ENCODE measurements around the gene SS18L1.

The SS18L1 gene

GRCh38 chr20:62212299-62212698 is 68.7 kb downstream of the SS18L1 start:
- DNase-seq (ENCODE audit: low spot score): no peak

GRCh38 chr20:62214067-62214466 is 70.5 kb downstream of the SS18L1 start:
- DNase-seq (ENCODE audit: low spot score): no peak

- no peak for DNase-seq (ENCODE audit: low spot score)
Measured at GRCh38 chr20:62215020-62215990, 71.7 kb downstream of the SS18L1 start.

- DNase-seq (ENCODE audit: low spot score): no peak
Measured at GRCh38 chr20:62215991-62216635, 72.5 kb downstream of the SS18L1 start.

GRCh38 chr20:62216636-62217566 is 73.3 kb downstream of the SS18L1 start:
- DNase-seq (ENCODE audit: low spot score): no peak

- DNase-seq (ENCODE audit: low spot score): no peak
Measured at GRCh38 chr20:62217913-62218773, 74.6 kb downstream of the SS18L1 start.

GRCh38 chr20:62219101-62219991 is 75.8 kb downstream of the SS18L1 start:
- no peak for DNase-seq (ENCODE audit: low spot score)

GRCh38 chr20:62219992-62220665 is 76.6 kb downstream of the SS18L1 start, which contains the start of gene HRH3:
Gene HRH3 (minus strand): TSS chr20:62220278. CDS start chr20:62219970, 308 bp downstream.
- no peak for DNase-seq (ENCODE audit: low spot score)

- no peak for DNase-seq (ENCODE audit: low spot score)
Measured at GRCh38 chr20:62220666-62221568, 77.3 kb downstream of the SS18L1 start.

GRCh38 chr20:62222266-62222850 is 78.8 kb downstream of the SS18L1 start:
- no peak for DNase-seq (ENCODE audit: low spot score)

- no peak for DNase-seq (ENCODE audit: low spot score)
Measured at GRCh38 chr20:62222972-62223371, 79.4 kb downstream of the SS18L1 start.

- DNase-seq (ENCODE audit: low spot score): no peak
Measured at GRCh38 chr20:62223571-62223970, 80.0 kb downstream of the SS18L1 start.

- DNase-seq (ENCODE audit: low spot score): no peak
Measured at GRCh38 chr20:62224113-62224855, 80.7 kb downstream of the SS18L1 start.

GRCh38 chr20:62225026-62225425 is 81.5 kb downstream of the SS18L1 start:
- DNase-seq (ENCODE audit: low spot score): no peak

GRCh38 chr20:62225820-62226635 is 82.5 kb downstream of the SS18L1 start:
- DNase-seq (ENCODE audit: low spot score): no peak

All from pons (tissue), 1 donor.